Activated T-cell treated with anti-CD3 and anti-CD28 coated beads, Interleukin-2, amount 50 U/mL, for 4 hours (primary cell): ENCODE results near the gene FNDC3B. TPM values are rescaled to one million over a fixed set of nuclear protein-coding genes. Genes with fewer than 3 reads are reported as not detected.

Experiments
- ATAC-seq, 2 donors: fragments of 200-7000 bp; cut with Tn5 transposase; one replicate each; pipeline ENCODE4 v1.10.0; 2021
- DNase-seq: peaks from one replicate; pipeline ENCODE4 v3.0.0-alpha.2; 2020
- H3K27me3 Mint-ChIP-seq: one replicate; pipeline ENCODE4 v1.8.0; 2021; ENCODE audit warnings: low read depth, mixed read lengths
- H3K36me3 Mint-ChIP-seq: one replicate; pipeline ENCODE4 v1.8.0; 2022; ENCODE audit warnings: mixed read lengths; ENCODE audit not compliant: insufficient read depth
- H3K4me1 Mint-ChIP-seq: one replicate; pipeline ENCODE4 v1.8.0; 2021; ENCODE audit warnings: low read depth, mixed read lengths
- H3K4me3 Mint-ChIP-seq: one replicate; pipeline ENCODE4 v1.8.0; 2021; ENCODE audit warnings: mild to moderate bottlenecking, moderate library complexity, mixed read lengths
- H3K9me3 Mint-ChIP-seq: one replicate; pipeline ENCODE4 v1.8.0; 2021; ENCODE audit warnings: mixed read lengths
- total RNA-seq, 3 donors: library from RNA; stranded (reverse); gene quantifications; one replicate each; pipeline ENCODE4 v1.2.1, GENCODE V29; 2021

Gene FNDC3B
- total RNA-seq, 3 donors from 2014 or later = 20.3 to 23.9 (median 21.2) TPM

GRCh38 chr3:172283841-172284357, 244.5 kb downstream of the FNDC3B start:
- Mint-ChIP-seq H3K36me3 (peaks cover 38% of the 10 kb centered on the region), H3K9me3 (no peaks in the 10 kb centered on the region), H3K4me1 (peaks cover 15% of the 10 kb centered on the region), H3K27me3 (no peaks in the 10 kb centered on the region), H3K4me3 (no peak overlapping the region)
- ATAC-seq = no peak
- DNase-seq = no peak

- DNase-seq (no peak), ATAC-seq (no peak)
- Mint-ChIP-seq H3K27me3 (no peaks in the 10 kb centered on the region), H3K4me3 (no peak overlapping the region), H3K9me3 (no peaks in the 10 kb centered on the region), H3K36me3 (peaks cover 46% of the 10 kb centered on the region), H3K4me1 (peaks cover 22% of the 10 kb centered on the region)
These were observed 246.5 kb downstream of the FNDC3B start for GRCh38 chr3:172285844-172286243.

GRCh38 chr3:172286548-172287148, 247.3 kb downstream of the FNDC3B start:
- no peaks in the 10 kb centered on the region for H3K9me3 Mint-ChIP-seq
- peaks cover 22% of the 10 kb centered on the region for H3K4me1 Mint-ChIP-seq
- no peak for ATAC-seq
- H3K27me3 Mint-ChIP-seq = no peaks in the 10 kb centered on the region
- DNase-seq = no peak
- H3K36me3 Mint-ChIP-seq = peaks cover 46% of the 10 kb centered on the region
- H3K4me3 Mint-ChIP-seq = no peak overlapping the region

GRCh38 chr3:172287937-172288477, 248.6 kb downstream of the FNDC3B start:
- no peaks in the 10 kb centered on the region for H3K9me3 Mint-ChIP-seq
- peaks cover 22% of the 10 kb centered on the region for H3K4me1 Mint-ChIP-seq
- DNase-seq (no peak), ATAC-seq (no peak)
- H3K36me3 Mint-ChIP-seq = peaks cover 50% of the 10 kb centered on the region
- H3K4me3 Mint-ChIP-seq = no peak overlapping the region
- no peaks in the 10 kb centered on the region for H3K27me3 Mint-ChIP-seq

GRCh38 chr3:172288651-172289050, 249.3 kb downstream of the FNDC3B start:
- no peak overlapping the region for H3K4me3 Mint-ChIP-seq

GRCh38 chr3:172289583-172289982, 250.2 kb downstream of the FNDC3B start:
- Mint-ChIP-seq H3K27me3 (no peaks in the 10 kb centered on the region), H3K9me3 (no peaks in the 10 kb centered on the region), H3K36me3 (peaks cover 51% of the 10 kb centered on the region), H3K4me3 (no peak overlapping the region), H3K4me1 (peaks cover 22% of the 10 kb centered on the region)
- no peak for DNase-seq
- no peak for ATAC-seq

More at GRCh38 chr3:172288651-172289050, 249.3 kb downstream of the FNDC3B start:
- ATAC-seq (no peak), DNase-seq (no peak)
- H3K4me1 Mint-ChIP-seq = peaks cover 22% of the 10 kb centered on the region
- no peaks in the 10 kb centered on the region for H3K9me3 Mint-ChIP-seq
- peaks cover 46% of the 10 kb centered on the region for H3K36me3 Mint-ChIP-seq
- no peaks in the 10 kb centered on the region for H3K27me3 Mint-ChIP-seq

- DNase-seq = no peak
- Mint-ChIP-seq H3K27me3 (no peaks in the 10 kb centered on the region), H3K9me3 (no peaks in the 10 kb centered on the region), H3K4me1 (peaks cover 22% of the 10 kb centered on the region), H3K4me3 (no peak overlapping the region), H3K36me3 (peaks cover 49% of the 10 kb centered on the region)
- no peak for ATAC-seq
These were observed 251.1 kb downstream of the FNDC3B start for GRCh38 chr3:172290457-172290856.

- Mint-ChIP-seq H3K36me3 (peaks cover 54% of the 10 kb centered on the region), H3K4me1 (peaks cover 22% of the 10 kb centered on the region), H3K27me3 (no peaks in the 10 kb centered on the region), H3K9me3 (no peaks in the 10 kb centered on the region), H3K4me3 (no peak overlapping the region)
- ATAC-seq = no peak
- DNase-seq = no peak
These were observed 252.3 kb downstream of the FNDC3B start for GRCh38 chr3:172291650-172292049.

- ATAC-seq (no peak), DNase-seq (no peak)
- Mint-ChIP-seq H3K4me1 (peaks cover 19% of the 10 kb centered on the region), H3K27me3 (no peaks in the 10 kb centered on the region), H3K36me3 (peaks cover 48% of the 10 kb centered on the region), H3K4me3 (no peak overlapping the region), H3K9me3 (no peaks in the 10 kb centered on the region)
These were observed 253.0 kb downstream of the FNDC3B start for GRCh38 chr3:172292422-172292821.

- Mint-ChIP-seq H3K4me1 (peaks cover 12% of the 10 kb centered on the region), H3K36me3 (peaks cover 44% of the 10 kb centered on the region), H3K9me3 (no peaks in the 10 kb centered on the region), H3K4me3 (no peak overlapping the region), H3K27me3 (no peaks in the 10 kb centered on the region)
- ATAC-seq (no peak), DNase-seq (no peak)
These were observed 253.7 kb downstream of the FNDC3B start for GRCh38 chr3:172293093-172293492.

GRCh38 chr3:172294223-172294806, 254.9 kb downstream of the FNDC3B start:
- Mint-ChIP-seq H3K27me3 (no peaks in the 10 kb centered on the region), H3K9me3 (no peaks in the 10 kb centered on the region), H3K4me3 (no peak overlapping the region), H3K4me1 (peaks cover 5% of the 10 kb centered on the region), H3K36me3 (peaks cover 47% of the 10 kb centered on the region)
- DNase-seq = no peak
- ATAC-seq = no peak

- no peaks in the 10 kb centered on the region for H3K4me1 Mint-ChIP-seq
- no peak for DNase-seq
- H3K27me3 Mint-ChIP-seq = no peaks in the 10 kb centered on the region
- H3K36me3 Mint-ChIP-seq = peaks cover 48% of the 10 kb centered on the region
- ATAC-seq = no peak
- H3K4me3 Mint-ChIP-seq = no peak overlapping the region
- no peaks in the 10 kb centered on the region for H3K9me3 Mint-ChIP-seq
These were observed 257.0 kb downstream of the FNDC3B start for GRCh38 chr3:172296248-172296974.

- no peak for DNase-seq
- Mint-ChIP-seq H3K9me3 (no peaks in the 10 kb centered on the region), H3K27me3 (no peaks in the 10 kb centered on the region), H3K4me1 (no peaks in the 10 kb centered on the region), H3K36me3 (peaks cover 46% of the 10 kb centered on the region), H3K4me3 (no peak overlapping the region)
- ATAC-seq = no peak
These were observed 257.6 kb downstream of the FNDC3B start for GRCh38 chr3:172296975-172297332.

GRCh38 chr3:172298247-172298646, 258.9 kb downstream of the FNDC3B start:
- ATAC-seq (no peak), DNase-seq (no peak)
- H3K27me3 Mint-ChIP-seq = no peaks in the 10 kb centered on the region
- peaks cover 41% of the 10 kb centered on the region for H3K36me3 Mint-ChIP-seq
- H3K9me3 Mint-ChIP-seq = no peaks in the 10 kb centered on the region
- H3K4me3 Mint-ChIP-seq = no peak overlapping the region
- no peaks in the 10 kb centered on the region for H3K4me1 Mint-ChIP-seq
